Spleen (tissue), 11 donors: ENCODE data around the gene IDH1. TPM values are rescaled to one million over a fixed set of nuclear protein-coding genes. Genes with fewer than 3 reads are reported as not detected.

Source experiments
- DNase-seq: peaks from one replicate; pipeline ENCODE4 v3.0.0-alpha.2; 2020
- H3K27ac ChIP-seq, 8 donors: fragments of 200-600 bp; sonication (generic) in 7 of 8; 1 replicate in 4 of 8; 2 replicates in 4 of 8; pipeline versions ENCODE4 v1.5.0 to v1.8.0; 2016 to 2021; ENCODE audit warnings: inconsistent platforms in 4 of 8, mild to moderate bottlenecking in 4 of 8, moderate library complexity in 1 of 8
- H3K27me3 ChIP-seq, 7 donors: fragments of 200-600 bp; sonication (generic) in 6 of 7; replicated peaks in 1 of 7; 1 replicate in 4 of 7; 2 replicates in 3 of 7; pipeline versions ENCODE4 v1.5.0 to v1.8.0; 2016 to 2021; ENCODE audit warnings: inconsistent platforms in 3 of 7, mild to moderate bottlenecking in 1 of 7
- H3K36me3 ChIP-seq, 6 donors: fragments of 200-600 bp; sonication (generic) in 5 of 6; 1 replicate in 4 of 6; 2 replicates in 2 of 6; pipeline versions ENCODE4 v1.5.0 to v1.8.0; 2016 to 2021; ENCODE audit warnings: inconsistent platforms in 2 of 6
- H3K4me1 ChIP-seq, 6 donors: fragments of 200-600 bp; sonication (generic) in 5 of 6; 1 replicate in 3 of 6; 2 replicates in 3 of 6; pipeline versions ENCODE4 v1.5.0 to v1.8.0; 2016 to 2021; ENCODE audit warnings: inconsistent platforms in 3 of 6
- H3K4me3 ChIP-seq, 8 donors: fragments of 200-600 bp; sonication (generic) in 7 of 8; 1 replicate in 4 of 8; 2 replicates in 4 of 8; pipeline versions ENCODE4 v1.5.0 to v1.8.0; 2016 to 2021; ENCODE audit warnings: inconsistent platforms in 4 of 8, mild to moderate bottlenecking in 4 of 8, moderate library complexity in 2 of 8
- H3K9me3 ChIP-seq, 8 donors: fragments of 200-600 bp; sonication (generic) in 7 of 8; 1 replicate in 4 of 8; 2 replicates in 4 of 8; pipeline versions ENCODE4 v1.5.0 to v1.8.0; 2016 to 2021; ENCODE audit warnings: inconsistent platforms in 4 of 8
- CTCF ChIP-seq, 11 experiments: fragments of 200-600 bp in 7 of 11; fragments of 450-650 bp in 4 of 11; sonication (generic) in 4 of 11; IDR thresholded peaks in 8 of 11; conservative IDR thresholded peaks in 3 of 11; 1 replicate in 7 of 11; 2 replicates in 4 of 11; pipeline versions ENCODE4 v1.4.0 to v1.8.0; 2016 to 2021; ENCODE audit warnings: antibody characterized with exemption in 11 of 11, inconsistent platforms in 4 of 11, mild to moderate bottlenecking in 1 of 11
- POLR2A ChIP-seq, 3 donors: fragments of 450-650 bp; IDR thresholded peaks; one replicate each; pipeline ENCODE4 v1.5.1; 2017; ENCODE audit warnings: antibody characterized with exemption in 3 of 3, mild to moderate bottlenecking in 1 of 3
- POLR2AphosphoS5 ChIP-seq, 3 donors: sonication (generic); formaldehyde crosslinking; IDR thresholded peaks; one replicate each; pipeline ENCODE4 v1.5.1; 2017; ENCODE audit warnings: antibody characterized with exemption in 3 of 3
- WGBS, 5 donors: extraction: QIAGEN DNeasy Blood & Tissue Kit in 3 of 5; methylation state at CpG; one replicate each; pipeline versions ENCODE4 v1.1.5 to v1.1.7; 2013 to 2018; 5-methylcytosine and 5-hydroxymethylcytosine counted together
- intact Hi-C: fragments of 100-400 bp; cut with DNase I; formaldehyde crosslinking; loops from one replicate; pipeline ENCODE4 v1.15.0; 2023; ENCODE audit warnings: low total_unique reads
- polyA plus RNA-seq, 3 donors: library from polyadenylated mRNA; stranded (reverse); fragments of 200-250 nt; gene quantifications; one replicate each; pipeline ENCODE4 v1.2.1, GENCODE V29; 2013
- total RNA-seq, 7 donors: library from RNA; depleted of rRNA in 3 of 7; stranded (reverse); fragments of >200 nt in 3 of 7; fragmentation: NEBNext Ultra II Directional in 4 of 7; extraction: Animal tissue kit (Norgen Biotek cat#: 25700) in 4 of 7; gene quantifications; one replicate each; pipeline versions ENCODE4 v1.1.0 to v1.2.1, GENCODE V29; 2016 to 2021
- donor health status: healthy with polysubstance abuse.
- donor health status: DM: no; HTN: no; CAD: no; lungs with moderate emphysema.
- donor health status: DM: no; HTN: no; CAD: no.
- donor health status: Bipolar disorder and iron deficiency.
- donor health status: healthy.
- donor health status: DM: no; HTN: no; CAD: no.
- donor health status: DM: yes; HTN: yes; CAD: no.

IDH1 gene
- total and polyA plus RNA-seq, 10 donors, result 26.8 to 101 (median 68.0) TPM

GRCh38 chr2:208189069-208189809 lies 65.6 kb downstream of the IDH1 start:
- H3K36me3 ChIP-seq, result no peaks in the 10 kb centered on the region
- H3K27me3 ChIP-seq, result peaks cover 0 to 12% (median 0%) of the 10 kb centered on the region in 7 donors
- no peak overlapping the region for H3K27ac ChIP-seq
- intact Hi-C loops, result no loop called here
- no peak for DNase-seq
- no peaks in the 10 kb centered on the region for H3K9me3 ChIP-seq
- WGBS, 5 donors, result 76 to 92% (median 84%) methylated on average over 5 of the region's 5 CpGs
- peaks cover 0 to 2% (median 0%) of the 10 kb centered on the region in 6 donors for H3K4me1 ChIP-seq
- TF ChIP-seq POLR2A (IDR thresholded peaks at IDR 0.05), result no peak
- H3K4me3 ChIP-seq, result no peak overlapping the region

DNA sequence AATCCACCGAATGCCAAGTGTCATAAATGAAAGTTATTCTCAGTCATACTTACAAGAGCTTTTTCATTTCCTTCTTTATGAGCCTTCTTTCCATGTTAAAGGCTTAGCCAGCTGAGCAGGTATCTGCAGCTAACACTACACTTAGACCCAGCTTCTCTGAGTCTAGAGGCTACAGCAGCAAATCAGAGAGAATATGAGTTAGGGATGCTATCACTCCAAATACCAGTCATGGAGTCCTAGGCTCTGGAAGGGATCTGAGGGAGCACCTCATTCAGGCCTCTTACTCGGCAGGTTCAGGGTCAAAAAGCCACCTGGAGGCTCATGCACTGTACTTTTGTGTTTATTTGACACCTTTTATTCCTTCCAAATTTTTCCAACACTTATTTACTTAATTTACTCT lies 68.0 kb downstream of the IDH1 start:
- peaks cover 0 to 19% (median 0%) of the 10 kb centered on the region in 7 donors for H3K27me3 ChIP-seq
- no peak overlapping the region for H3K4me3 ChIP-seq
- H3K4me1 ChIP-seq, result peaks cover 0 to 9% (median 0%) of the 10 kb centered on the region in 6 donors
- no peak overlapping the region for H3K27ac ChIP-seq
- no peak for DNase-seq
- H3K9me3 ChIP-seq, result no peaks in the 10 kb centered on the region
- no peaks in the 10 kb centered on the region for H3K36me3 ChIP-seq
- 72 to 89% (median 83%) methylated on average over 2 of the region's 2 CpGs for WGBS, 5 donors
- no peak for TF ChIP-seq POLR2AphosphoS5 (IDR thresholded peaks at IDR 0.05)
- TF ChIP-seq POLR2A (IDR thresholded peaks at IDR 0.05), result no peak
- no peak for TF ChIP-seq CTCF (IDR thresholded peaks at IDR 0.05 in 8 of 11, conservative IDR thresholded peaks at IDR 0.05 in 3 of 11)
- intact Hi-C loops, result no loop called here

DNA sequence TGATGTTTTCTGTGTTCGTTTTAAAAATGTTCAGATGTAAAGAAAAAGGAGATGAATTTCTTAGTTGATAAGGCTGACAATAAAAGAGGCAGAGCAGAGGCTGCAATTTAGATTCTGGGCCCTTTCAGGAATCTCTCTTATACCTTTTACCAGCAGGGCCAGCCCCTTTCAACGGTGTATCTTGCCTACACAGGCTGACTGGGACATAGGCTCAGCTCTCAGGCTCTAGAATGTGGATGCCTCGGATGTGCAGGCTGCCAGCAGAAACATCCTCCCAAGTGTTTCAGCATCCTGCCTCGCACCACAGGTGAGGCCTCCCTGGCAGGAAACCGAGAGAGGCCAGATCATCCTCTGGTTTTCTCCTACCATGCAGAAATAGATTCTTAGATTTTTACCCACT lies 68.4 kb downstream of the IDH1 start:
- Histone ChIP-seq H3K4me3 (no peak overlapping the region), H3K9me3 (no peaks in the 10 kb centered on the region), H3K36me3 (no peaks in the 10 kb centered on the region), H3K4me1 (peaks cover 0 to 9% (median 0%) of the 10 kb centered on the region in 6 donors), H3K27me3 (peaks cover 0 to 19% (median 0%) of the 10 kb centered on the region in 7 donors), H3K27ac (no peak overlapping the region)
- no peak for DNase-seq
- TF ChIP-seq CTCF (IDR thresholded peaks at IDR 0.05 in 8 of 11, conservative IDR thresholded peaks at IDR 0.05 in 3 of 11) (no peak), POLR2A (IDR thresholded peaks at IDR 0.05) (no peak), POLR2AphosphoS5 (IDR thresholded peaks at IDR 0.05) (no peak)
- WGBS, 5 donors, result 44 to 68% (median 57%) methylated on average over 5 of the region's 5 CpGs
- intact Hi-C loops, result no loop called here

Other genes starting within 250 kb of the IDH1 start
- gene PLEKHM3, start 229.5 kb downstream of the IDH1 start, total RNA-seq, result 10 to 100 TPM; 14.8 to 24.3 (median 18.9) TPM
- gene PLEKHM3, start 229.5 kb downstream of the IDH1 start, polyA plus RNA-seq, result 1 to 10 TPM; 2.4 to 2.6 (median 2.4) TPM
- gene CRYGD, start 130.5 kb downstream of the IDH1 start, total RNA-seq, result not detected
- not detected for gene CRYGD, start 130.5 kb downstream of the IDH1 start, polyA plus RNA-seq
- not detected for gene CRYGC, start 125.2 kb downstream of the IDH1 start, total RNA-seq
- gene CRYGC, start 125.2 kb downstream of the IDH1 start, polyA plus RNA-seq, result not detected
- gene CRYGB, start 108.9 kb downstream of the IDH1 start, total RNA-seq, result not detected
- gene CRYGB, start 108.9 kb downstream of the IDH1 start, polyA plus RNA-seq, result not detected
- not detected for gene CRYGA, start 91.5 kb downstream of the IDH1 start, total RNA-seq
- gene CRYGA, start 91.5 kb downstream of the IDH1 start, polyA plus RNA-seq, result not detected
- gene C2orf80, start 65.0 kb downstream of the IDH1 start, total RNA-seq, result not detected
- not detected for gene C2orf80, start 65.0 kb downstream of the IDH1 start, polyA plus RNA-seq
- 10 to 100 TPM; 50.9 to 68.7 (median 54.2) TPM for gene PIKFYVE, start 11.2 kb upstream of the IDH1 start, total RNA-seq
- 1 to 10 TPM; 7.3 to 9.5 (median 9.2) TPM for gene PIKFYVE, start 11.2 kb upstream of the IDH1 start, polyA plus RNA-seq
- gene PTH2R, start 151.7 kb upstream of the IDH1 start, total RNA-seq, result under 1 TPM in 6 of 7 donors, not detected in 1; 0.26 to 0.92 (median 0.53) TPM
- under 1 TPM; 0.10 to 0.43 (median 0.20) TPM for gene PTH2R, start 151.7 kb upstream of the IDH1 start, polyA plus RNA-seq